NCI-H2029 treated with DMSO at 0.1 percent for 48 hours (cell line): ENCODE data around the gene B3GAT1.
A peak's percentile ranks its signal among the peaks of the same experiment; 100 is the strongest.

Source experiments
- DNase-seq: peaks from one replicate; lab custom pipeline; 2025; lab: John Stamatoyannopoulos, UW

The B3GAT1 gene

DNA sequence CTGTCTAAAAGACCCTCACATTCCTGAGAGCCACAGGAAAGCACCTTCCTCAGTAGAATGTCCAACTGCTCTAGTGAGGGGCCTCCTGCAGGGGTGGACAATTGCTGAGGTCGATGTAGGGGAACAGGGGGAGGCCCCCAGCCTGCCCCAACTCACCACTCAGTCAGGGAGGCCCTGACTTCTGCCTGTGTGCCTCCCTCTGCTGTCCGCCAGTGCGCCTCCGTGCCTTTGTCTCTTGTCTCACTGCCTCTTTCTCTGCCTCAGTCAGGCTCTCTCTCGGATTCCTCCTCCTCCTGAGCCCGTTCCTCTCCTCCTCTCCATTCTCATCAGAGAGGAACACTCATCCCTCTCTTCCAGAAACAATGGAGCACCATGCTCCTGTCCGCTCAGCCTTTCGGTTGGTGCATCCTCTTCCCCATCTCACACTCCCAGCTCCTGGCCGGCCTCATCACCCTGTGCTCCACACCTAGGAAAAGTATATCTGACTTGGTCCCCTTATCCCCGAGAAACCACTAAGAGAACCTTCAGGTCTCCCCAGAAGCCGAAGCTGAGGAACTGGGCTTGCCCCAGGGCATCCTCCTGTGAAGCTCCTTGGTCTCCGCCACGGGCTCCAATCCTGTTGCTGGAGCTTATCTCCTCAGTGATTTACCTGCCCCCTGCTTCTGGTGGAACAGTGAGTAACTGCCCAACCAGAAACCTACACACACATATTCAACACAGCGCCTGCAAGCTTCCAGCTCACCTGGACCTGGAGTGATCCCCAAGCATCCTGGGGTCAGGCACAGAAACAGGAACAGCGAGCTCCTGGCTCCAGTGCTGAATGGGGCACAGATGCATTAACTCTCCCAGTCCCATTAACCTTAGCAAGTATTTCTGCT, 2.3 kb downstream of the B3GAT1 start:
- DNase-seq = no peak

DNA sequence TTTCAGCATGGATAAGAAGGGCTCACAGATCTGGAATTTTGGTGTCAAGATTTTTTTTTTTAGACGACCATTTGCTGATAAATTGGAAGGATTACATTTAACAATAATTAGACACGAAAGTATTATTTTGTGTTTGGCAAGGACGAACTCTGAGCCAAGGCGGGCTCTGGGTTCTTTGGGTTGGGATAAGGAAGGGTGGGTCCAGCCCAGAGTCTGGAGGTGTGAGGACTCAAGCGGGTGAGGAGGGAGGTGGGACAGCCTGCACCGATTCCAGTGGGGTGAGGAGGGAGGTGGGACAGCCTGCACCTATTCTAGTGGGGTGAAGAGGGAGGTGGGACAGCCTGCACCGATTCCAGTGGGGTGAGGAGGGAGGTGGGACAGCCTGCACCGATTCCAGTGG, 4.1 kb downstream of the B3GAT1 start:
- DNase-seq = no peak

DNA sequence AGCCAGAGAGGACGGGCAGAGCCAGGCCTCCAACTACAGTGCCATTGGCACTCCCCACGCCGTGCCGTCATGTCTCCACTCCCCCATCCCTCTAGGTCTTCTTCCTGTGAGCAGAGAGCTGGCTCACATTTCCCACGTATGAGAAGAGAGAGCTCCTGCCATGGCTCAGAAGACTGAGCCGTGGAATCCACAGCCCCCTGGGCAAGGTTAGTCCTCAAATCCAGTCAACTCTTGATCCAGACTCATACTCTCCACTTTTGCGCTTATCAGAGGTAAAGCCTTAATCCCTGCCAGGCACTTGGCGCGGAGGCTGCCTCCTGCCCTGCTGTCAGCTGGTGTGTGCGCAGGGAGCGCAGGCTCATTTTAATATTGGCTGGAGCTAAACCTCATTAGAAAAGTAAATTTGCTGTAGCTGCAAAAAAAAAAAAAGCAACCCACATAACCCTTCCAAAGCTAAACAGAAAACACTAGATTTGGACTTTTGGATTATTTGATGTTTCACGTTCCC, 4.7 kb downstream of the B3GAT1 start:
- no peak for DNase-seq

DNA sequence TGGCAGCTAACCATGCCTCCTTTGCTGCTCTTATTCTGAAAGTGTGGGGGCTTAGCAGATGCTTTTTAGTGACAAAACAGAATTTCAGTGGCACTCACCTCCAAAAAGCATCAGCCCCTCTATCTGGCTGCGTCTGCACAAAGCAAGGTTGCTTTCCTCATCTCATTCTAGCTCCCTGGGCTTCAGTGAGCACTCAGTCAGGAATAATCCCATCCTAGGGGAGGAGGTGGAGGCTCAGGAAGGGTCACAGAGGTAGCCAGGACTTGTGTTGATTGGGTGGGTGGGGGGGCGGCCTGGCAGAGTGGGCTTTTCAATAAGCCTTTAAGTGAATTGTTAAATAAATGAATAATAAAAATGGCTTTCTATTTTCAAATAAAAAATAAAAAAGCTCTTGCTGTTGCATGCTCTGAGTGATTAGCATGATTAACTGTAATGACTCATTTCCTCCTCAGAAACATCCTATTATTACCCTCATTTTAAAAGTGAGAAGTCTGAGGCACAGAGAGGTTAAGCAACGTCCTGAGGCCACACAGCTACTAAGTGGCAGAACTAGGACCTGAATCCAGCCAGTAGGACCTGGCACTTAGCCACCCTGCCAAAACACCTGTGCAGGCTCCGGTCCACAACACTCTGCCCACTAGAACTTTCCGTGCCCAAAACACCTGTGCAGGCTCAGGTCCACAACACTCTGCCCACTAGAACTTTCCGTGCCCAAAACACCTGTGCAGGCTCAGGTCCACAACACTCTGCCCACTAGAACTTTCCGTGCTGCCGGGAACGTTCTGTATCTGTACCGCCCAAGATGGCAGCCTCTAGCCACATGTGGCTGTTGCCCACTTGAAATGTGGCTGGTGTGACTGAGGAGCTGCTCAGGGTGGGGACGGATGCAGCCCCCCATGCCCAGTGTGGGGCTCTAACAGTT, 5.5 kb downstream of the B3GAT1 start:
- no peak for DNase-seq

DNA sequence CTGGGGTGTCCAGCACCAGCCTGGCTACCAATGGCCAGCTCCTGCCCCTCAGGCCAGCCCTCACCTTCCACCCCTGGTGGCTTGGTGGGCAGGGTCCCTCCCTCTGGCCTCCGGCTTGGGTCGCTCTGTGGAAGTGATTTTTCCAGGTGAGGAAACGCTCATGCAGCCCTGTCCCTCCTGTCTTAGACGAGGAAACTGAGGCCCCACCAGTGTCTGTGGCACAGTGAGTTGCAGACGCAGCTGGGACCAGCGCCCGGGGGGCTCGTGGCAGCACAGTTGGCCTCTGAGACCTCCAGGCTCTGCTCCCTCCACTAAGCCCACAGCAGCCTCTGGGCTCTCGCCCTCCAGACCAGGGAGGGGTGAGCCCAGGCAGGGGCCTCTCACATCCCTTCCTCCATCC, 6.2 kb downstream of the B3GAT1 start:
- no peak for DNase-seq

DNA sequence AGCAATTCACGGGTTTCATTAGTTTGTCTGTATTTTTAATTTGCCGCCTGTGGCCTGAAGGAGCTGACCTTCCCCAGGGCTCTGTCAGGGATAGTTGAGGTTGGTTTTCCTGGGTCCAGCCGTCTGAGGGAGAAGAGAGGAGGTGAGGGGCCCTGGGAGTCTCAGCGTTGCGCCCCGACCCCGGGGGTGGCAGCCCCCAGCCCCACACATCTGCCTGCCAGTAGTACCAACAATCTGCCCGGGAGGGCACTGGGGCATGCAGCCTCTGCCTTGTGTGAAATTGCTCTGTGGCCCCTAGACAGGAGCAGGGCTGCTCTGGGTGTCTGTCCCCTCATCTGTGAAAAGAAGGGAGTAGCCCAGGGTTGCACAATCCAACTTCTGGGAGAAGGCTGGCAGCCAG, 6.6 kb downstream of the B3GAT1 start:
- no peak for DNase-seq

DNA sequence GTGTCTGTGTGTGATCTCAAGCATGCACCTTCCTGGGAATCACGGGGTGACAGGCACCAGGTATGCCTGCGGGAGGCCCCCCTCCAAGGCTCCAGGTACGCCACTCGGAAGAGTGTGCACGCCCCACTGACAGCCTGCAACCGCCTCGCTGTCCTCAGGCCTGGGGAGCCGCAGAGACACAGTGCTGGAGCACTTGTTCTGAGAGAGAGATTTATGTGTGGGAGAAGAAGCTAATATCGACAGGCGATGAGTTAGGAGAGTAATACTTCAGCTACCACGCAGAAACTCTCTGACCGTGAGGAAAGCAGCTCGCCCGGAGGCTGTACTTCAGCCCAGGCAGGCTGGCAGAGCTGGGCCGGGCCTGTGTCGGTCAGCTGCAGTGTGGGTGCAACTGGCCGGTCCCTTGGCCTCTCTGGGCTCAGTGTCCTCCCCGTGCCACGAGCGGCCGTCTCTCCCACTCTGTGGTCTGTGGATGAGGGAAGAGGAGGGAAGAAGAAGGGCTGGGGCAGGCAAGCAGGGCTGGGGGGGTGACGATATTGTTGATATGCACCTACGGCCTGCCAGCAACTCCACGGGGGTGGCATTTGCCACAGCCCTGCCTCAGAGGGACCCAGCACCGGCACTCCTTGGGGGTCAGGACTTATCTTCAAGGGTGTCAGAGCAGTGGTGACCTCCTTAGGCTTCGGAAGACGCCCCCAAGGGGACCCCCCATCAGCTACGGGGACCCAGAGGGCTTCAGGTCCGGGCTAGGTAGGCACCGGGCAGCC, 7.3 kb downstream of the B3GAT1 start:
- no peak for DNase-seq

DNA sequence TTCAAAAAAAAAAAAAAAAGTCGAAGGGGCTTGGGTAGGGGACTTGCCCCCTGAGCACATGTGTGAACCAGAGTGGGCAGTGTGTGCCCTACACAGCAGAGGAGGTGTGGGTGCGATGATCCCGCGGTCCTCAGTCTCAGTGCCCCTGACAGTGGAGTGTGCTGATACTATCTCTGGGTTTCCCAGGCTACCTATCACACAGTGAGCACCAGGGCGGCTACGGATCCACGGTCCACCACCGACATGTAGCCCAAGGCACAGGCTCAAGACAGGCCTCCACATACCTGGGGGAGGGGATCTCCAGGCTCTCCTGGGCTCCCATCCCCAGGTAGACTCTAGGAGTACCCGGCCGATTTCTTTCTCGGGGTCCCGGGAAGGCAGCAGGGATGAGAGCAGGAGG, 9.1 kb downstream of the B3GAT1 start:
- DNase-seq = no peak

DNA sequence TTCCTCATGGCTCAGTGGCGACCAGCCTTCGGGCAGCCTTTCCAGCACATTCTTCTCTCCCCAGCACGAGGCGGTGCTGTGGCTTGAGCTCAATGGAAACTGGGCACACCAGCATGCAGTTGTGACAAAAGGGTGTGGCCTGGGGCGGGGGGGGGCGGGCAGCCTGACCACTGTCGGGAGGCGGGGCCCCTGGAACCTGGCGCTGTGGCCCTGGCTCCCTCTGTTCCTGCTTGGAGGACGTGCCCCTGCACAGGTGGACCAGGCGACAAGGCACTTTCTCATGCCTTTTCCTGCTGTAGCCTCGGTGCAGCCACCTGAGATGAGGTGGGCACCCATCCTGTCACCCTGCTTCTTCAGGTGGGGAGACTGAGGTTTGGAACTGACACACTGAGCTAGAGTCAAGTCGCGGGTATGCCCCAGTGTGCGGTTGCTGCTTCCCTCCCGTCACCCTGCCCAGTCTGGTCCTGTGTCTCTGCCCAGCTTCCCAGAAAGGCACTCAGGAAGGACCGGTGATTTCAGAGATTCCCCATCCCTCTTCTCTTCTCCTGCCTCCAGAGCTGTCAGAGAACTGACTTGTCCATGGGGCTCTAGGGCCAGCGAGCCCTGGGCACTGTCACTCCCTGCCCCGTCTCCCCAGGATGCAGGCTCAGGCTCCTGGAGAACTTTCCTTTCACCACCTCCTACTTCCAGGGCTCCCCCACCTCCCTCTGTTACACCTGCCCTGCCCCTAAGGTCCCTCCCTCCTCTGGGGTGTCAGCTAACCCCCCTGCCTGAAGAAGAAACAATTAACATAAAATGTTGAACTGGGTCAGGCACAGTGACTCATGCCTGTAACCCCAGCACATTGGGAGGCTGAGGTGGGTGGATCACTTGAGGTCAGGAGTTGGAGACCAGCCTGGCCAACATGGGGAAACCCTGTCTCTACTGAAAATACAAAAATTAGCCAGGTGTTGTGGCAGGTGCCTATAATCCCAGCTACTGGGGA, 9.9 kb downstream of the B3GAT1 start:
- DNase-seq = no peak

DNA sequence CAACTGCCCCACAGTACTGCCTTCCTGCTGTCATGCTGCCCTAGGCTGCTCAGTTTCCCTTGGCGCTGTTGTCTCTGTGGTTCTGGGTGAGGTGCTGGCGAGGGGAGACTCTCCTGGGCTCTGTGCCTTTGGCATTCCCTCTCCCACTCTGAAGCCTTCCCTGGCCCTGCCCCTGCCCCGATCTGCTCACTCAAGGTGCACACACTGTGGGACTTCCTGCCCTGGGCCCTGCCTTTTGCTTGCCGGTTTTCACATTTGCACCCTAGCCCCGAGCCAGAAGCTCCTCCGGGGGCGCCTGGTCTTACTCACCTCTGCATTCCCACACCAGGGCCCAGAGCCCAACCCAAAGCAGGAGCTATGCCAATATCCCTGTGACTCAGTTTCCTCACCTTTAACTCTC, 12.0 kb downstream of the B3GAT1 start:
- no peak for DNase-seq

DNA sequence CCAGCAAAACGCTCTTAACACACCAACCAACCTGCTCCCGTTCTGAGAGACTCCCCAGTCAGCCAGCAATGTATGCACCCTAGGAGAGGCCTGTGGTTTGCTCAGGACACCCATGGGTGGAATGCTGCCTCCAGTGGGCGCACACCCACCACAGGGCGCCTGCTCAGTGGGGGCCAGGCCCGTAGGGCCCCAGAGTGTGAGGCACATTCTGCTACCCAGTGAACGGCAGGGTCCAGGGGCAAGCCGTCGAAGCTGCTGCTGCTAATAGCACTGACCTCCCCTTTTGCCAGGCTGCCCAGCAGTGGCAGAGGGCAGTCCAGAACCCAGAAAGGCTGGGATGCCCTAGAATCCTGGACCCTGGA, 12.8 kb downstream of the B3GAT1 start:
- DNase-seq = no peak

DNA sequence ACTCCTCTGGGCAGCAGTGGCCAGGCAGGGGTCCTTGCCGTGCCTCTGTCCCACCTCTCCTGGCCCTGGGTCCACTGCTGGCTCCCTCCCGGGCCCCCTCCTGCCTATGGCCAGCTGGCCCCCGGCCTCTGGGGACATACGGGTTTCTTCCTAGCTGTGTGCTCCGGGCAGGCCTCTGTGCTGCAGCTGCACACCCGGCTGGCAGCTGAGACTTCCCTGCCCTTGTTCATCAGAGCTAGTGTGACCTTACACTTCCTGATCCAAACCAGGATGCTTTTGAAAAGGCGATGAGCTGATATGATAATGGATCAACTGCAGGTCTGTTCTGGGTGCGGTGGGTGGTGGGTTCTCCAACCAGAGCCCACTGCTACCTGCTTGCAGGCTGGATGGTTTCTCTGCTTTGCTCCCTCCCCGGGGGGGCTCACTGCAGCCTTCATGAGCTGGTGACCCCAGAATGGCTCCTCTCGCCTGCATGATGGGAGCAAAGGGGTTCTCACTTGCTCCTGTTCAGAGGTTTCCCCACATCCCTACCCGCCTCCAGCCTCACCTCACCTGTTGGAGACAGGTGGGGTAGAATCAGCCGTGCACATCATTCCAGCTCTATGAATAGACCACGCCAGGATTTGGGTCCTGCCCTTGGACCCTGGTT, 13.3 kb downstream of the B3GAT1 start:
- no peak for DNase-seq

DNA sequence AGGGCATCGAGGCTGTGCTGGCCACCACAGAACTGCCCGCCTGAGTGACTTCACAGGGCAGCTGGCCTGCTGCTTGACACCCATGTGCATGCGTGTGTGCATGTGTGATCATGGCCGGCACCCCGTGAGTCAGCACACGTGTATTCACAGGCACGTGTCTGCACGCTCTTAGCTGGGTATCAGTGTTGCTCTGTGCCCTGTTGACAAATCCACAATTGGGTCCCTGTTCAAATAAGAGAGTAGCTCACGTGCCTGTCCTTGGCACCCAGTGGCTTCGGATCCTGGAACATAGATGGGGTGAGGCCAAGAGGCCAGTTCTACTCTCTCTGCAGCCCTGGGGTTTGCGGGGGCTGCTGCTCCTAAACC, 14.0 kb downstream of the B3GAT1 start:
- DNase-seq = peak; percentile 14

DNA sequence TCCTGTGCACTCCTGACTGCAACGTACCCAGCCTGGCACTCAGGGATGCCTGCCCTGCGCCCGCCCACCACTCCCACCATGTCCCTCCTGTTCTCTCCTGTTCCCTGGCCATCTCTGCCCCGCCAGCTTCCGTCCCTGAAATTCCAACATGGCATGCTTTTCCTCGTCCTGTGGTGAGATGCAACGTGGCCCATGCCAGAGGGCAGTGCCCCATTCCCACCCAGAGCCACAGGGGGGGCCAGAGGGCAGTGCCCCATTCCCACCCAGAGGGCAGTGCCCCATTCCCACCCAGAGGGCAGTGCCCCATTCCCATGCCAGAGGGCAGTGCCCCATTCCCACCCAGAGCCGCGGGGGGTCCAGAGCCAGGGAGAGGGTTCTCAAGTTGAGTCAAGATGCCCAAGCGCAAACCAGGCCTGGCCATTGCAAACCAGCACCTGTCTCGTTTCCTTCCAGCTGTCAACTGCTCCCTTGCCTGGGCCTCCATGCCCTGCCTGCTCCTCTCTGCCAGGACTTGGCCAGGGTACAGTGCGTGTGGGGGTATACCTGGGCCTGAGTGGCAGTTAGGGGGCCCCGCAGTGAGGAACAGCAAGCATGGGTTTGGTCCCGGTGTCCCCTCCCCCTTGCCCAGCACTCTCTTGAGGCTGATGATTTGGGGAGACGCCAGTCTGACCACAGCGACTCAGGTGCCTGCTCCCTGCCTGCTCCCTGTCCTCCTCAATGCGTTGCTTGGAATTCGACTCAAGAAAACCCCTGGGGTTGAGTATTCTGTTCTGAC, 14.6 kb downstream of the B3GAT1 start:
- no peak for DNase-seq

DNA sequence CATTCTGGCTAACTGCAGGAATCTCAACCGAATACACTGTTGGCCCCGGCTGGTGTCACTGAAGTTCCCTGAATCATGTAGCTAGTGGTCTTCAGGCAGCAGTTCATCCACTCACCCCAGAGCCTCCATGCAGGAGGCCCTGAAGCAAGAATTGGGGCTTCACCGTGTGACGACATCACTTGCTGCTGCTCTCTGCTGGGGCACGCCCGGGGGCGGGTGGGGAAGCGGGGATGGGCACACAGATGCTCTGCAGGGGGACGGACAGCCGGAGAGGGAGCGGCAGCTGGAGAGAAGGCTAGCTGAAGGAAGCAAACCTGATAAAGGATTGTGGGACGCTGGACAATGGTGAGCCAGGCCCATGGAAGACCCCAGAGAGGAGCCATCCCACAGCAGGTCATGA, 17.0 kb downstream of the B3GAT1 start:
- DNase-seq = no peak

DNA sequence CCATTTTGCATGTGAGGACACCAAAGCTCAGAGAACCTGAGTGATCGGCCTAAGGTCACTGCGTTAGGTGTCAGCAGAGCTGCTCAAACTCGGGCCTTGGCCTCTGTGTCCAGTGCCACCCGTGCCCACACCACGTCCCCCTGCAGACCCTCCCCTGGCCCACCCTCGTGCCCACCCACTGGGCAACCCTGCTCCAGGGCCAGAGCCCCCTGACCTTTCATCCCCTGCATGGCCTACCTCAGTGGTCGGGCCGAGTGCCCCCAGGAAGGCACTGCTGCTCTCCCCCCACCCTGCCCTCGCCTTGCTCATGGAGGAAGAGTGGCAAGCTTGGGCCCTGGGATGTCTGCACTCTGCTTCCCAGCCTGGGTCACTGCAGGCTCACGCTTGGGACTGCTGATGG, 17.7 kb downstream of the B3GAT1 start:
- DNase-seq = no peak

DNA sequence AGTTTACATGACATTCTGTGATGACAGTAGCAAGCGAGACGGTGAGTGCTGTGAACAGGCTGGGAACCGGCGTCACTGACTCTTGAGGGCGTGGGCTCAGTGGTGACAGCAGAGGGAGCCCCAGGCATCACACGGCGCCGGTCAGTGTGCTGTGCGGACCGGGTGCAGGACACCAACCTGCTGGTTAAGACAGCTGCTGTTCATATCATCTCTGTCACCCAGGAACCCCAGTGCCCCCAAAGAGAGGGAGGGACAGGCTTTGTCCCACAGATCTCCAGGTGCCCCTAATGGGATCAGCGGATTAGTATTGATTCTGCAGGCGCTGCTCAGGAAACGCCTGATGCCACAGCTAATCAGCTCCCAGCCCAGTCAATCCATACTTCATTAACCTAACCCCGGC, 18.4 kb downstream of the B3GAT1 start:
- DNase-seq = no peak

DNA sequence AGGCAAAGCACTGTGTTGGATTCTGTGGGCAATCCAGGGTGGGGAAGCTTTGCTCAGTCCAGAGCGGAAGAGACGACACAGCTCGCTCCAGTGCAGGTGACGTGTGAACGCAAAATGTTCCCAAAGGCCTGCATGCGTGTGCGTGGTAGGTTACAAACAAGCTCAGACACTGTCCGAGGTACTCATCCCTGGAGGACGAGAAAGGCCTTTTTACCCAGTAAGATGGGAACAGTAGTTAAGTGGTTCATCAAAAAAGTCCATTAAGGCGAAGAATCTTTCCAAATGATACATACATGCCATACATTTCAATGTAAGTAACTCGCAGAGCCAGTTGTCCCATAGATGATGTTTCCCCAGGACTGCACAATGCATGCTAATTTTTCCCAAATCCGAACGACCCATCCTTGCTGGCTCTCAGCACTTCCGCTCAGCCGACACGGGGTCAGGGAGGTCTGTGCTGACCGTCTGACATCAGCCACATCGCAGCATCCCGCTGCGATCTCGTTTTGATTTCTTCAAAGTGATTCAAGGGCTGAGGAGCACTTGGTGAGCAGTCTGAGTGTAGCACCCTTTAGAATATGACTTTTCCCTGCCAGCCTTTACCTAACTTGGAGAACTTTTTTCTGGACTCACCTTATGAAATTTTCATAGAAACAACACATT, 19.0 kb downstream of the B3GAT1 start:
- DNase-seq = no peak

DNA sequence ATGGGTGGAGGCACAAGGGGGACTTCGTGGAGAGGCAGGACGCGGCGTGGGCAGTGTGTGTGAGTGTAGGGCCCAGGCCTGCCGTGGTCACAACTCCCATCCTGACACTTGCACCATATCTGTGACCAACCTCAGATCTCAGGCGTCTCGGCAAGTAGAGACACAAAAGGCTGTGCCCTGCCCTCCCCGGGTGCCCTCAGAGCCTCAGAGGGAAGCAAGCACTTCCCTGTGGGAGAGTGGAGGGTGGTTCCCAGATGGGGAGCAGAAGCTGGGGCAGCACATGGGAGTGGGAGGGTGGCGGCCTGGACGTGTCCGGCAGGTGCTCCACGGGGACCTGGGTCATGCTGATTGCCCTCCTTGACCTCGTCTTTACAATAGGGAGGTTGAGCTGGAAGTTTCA, 20.4 kb downstream of the B3GAT1 start:
- no peak for DNase-seq
